GM18907 (cell line): ENCODE measurements around the gene NCAM1.

Experiments used
- ATAC-seq: cut with Tn5 transposase; IDR thresholded peaks from one replicate; pipeline ENCODE4 v1.9.1; 2021; ENCODE audit warnings: mild to moderate bottlenecking, moderate library complexity; ENCODE audit not compliant: unreplicated experiment

The NCAM1 gene

GRCh38 chr11:113082341-113082955, 121.2 kb downstream of the NCAM1 start:
- ATAC-seq, result no peak

- ATAC-seq, result no peak
Observed at GRCh38 chr11:113083571-113083970, 122.4 kb downstream of the NCAM1 start.

GRCh38 chr11:113084297-113084696, 123.1 kb downstream of the NCAM1 start:
- no peak for ATAC-seq

GRCh38 chr11:113085446-113085845, 124.2 kb downstream of the NCAM1 start:
- no peak for ATAC-seq

GRCh38 chr11:113087706-113088105, 126.5 kb downstream of the NCAM1 start:
- ATAC-seq, result no peak

GRCh38 chr11:113090716-113091480, 129.7 kb downstream of the NCAM1 start:
- no peak for ATAC-seq

GRCh38 chr11:113091481-113091780, 130.2 kb downstream of the NCAM1 start:
- no peak for ATAC-seq

GRCh38 chr11:113096648-113097047, 135.4 kb downstream of the NCAM1 start:
- no peak for ATAC-seq

GRCh38 chr11:113103932-113104690, 142.9 kb downstream of the NCAM1 start:
- ATAC-seq, result no peak

GRCh38 chr11:113104691-113105251, 143.6 kb downstream of the NCAM1 start:
- no peak for ATAC-seq

- ATAC-seq, result no peak
Observed at GRCh38 chr11:113105592-113105991, 144.4 kb downstream of the NCAM1 start.

- no peak for ATAC-seq
Observed at GRCh38 chr11:113106507-113106906, 145.3 kb downstream of the NCAM1 start.

- ATAC-seq, result no peak
Observed at GRCh38 chr11:113110046-113110445, 148.8 kb downstream of the NCAM1 start.

GRCh38 chr11:113111156-113111555, 149.9 kb downstream of the NCAM1 start:
- no peak for ATAC-seq

- ATAC-seq, result no peak
Observed at GRCh38 chr11:113112307-113112706, 151.1 kb downstream of the NCAM1 start.

GRCh38 chr11:113113801-113114704, 152.8 kb downstream of the NCAM1 start:
- ATAC-seq, result no peak

GRCh38 chr11:113114705-113115027, 153.4 kb downstream of the NCAM1 start:
- ATAC-seq, result no peak

GRCh38 chr11:113118104-113118503, 156.9 kb downstream of the NCAM1 start:
- ATAC-seq, result no peak

GRCh38 chr11:113119074-113119473, 157.9 kb downstream of the NCAM1 start:
- ATAC-seq, result no peak

- no peak for ATAC-seq
Observed at GRCh38 chr11:113119966-113120736, 158.9 kb downstream of the NCAM1 start.
